WERI-Rb-1 (cell line): Measurements from ENCODE around the gene TTC8.

Experiments
- DNase-seq: peaks from one replicate; pipeline ENCODE4 v3.0.0-alpha.2; 2020
- H3K27ac ChIP-seq: fragments of 250-450 bp; sonication (Bioruptor Pico); 2 replicates; pipeline ENCODE4 v1.5.1; 2020; ENCODE audit warnings: mild to moderate bottlenecking, moderate library complexity
- H3K27me3 ChIP-seq: fragments of 250-450 bp; sonication (Bioruptor Pico); 2 replicates; pipeline ENCODE4 v1.5.1; 2021; ENCODE audit warnings: mild to moderate bottlenecking, low read depth, moderate library complexity; ENCODE audit not compliant: insufficient read depth, severe bottlenecking
- H3K36me3 ChIP-seq: fragments of 250-450 bp; sonication (Bioruptor Pico); 2 replicates; pipeline ENCODE4 v1.5.1; 2020; ENCODE audit warnings: mild to moderate bottlenecking, moderate library complexity
- H3K4me3 ChIP-seq: 2 replicates; pipeline ENCODE4 v1.5.1; 2011; ENCODE audit warnings: low read depth, mild to moderate bottlenecking, control low read depth, low read length
- H3K9me3 ChIP-seq: fragments of 250-450 bp; sonication (Bioruptor Pico); 2 replicates; pipeline ENCODE4 v1.5.1; 2021; ENCODE audit warnings: mild to moderate bottlenecking, moderate library complexity; ENCODE audit not compliant: severe bottlenecking
- TF ChIP-seq, protein P1 (sequence below): IDR thresholded peaks from 2 replicates; pipeline ENCODE4 v1.5.1; 2011; ENCODE audit warnings: low read depth, mild to moderate bottlenecking, control low read depth, inconsistent platforms, low read length

TTC8 gene

GRCh38 chr14:88799522-88799921 lies 24.9 kb upstream of the TTC8 start:
- H3K27me3 ChIP-seq: no peaks in the 10 kb centered on the region
- TF ChIP-seq, protein P1, sequence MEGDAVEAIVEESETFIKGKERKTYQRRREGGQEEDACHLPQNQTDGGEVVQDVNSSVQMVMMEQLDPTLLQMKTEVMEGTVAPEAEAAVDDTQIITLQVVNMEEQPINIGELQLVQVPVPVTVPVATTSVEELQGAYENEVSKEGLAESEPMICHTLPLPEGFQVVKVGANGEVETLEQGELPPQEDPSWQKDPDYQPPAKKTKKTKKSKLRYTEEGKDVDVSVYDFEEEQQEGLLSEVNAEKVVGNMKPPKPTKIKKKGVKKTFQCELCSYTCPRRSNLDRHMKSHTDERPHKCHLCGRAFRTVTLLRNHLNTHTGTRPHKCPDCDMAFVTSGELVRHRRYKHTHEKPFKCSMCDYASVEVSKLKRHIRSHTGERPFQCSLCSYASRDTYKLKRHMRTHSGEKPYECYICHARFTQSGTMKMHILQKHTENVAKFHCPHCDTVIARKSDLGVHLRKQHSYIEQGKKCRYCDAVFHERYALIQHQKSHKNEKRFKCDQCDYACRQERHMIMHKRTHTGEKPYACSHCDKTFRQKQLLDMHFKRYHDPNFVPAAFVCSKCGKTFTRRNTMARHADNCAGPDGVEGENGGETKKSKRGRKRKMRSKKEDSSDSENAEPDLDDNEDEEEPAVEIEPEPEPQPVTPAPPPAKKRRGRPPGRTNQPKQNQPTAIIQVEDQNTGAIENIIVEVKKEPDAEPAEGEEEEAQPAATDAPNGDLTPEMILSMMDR: no peak
- H3K9me3 ChIP-seq: peaks cover 3% of the 10 kb centered on the region
- no peak overlapping the region for H3K27ac ChIP-seq
- DNase-seq: no peak
- H3K36me3 ChIP-seq: no peaks in the 10 kb centered on the region
- no peak overlapping the region for H3K4me3 ChIP-seq

- H3K9me3 ChIP-seq: no peaks in the 10 kb centered on the region
- no peak overlapping the region for H3K4me3 ChIP-seq
- no peaks in the 10 kb centered on the region for H3K27me3 ChIP-seq
- TF ChIP-seq, protein P1: no peak
- DNase-seq: no peak
- H3K36me3 ChIP-seq: no peaks in the 10 kb centered on the region
- no peak overlapping the region for H3K27ac ChIP-seq
Measured at GRCh38 chr14:88802596-88802995, 21.9 kb upstream of the TTC8 start.

DNA sequence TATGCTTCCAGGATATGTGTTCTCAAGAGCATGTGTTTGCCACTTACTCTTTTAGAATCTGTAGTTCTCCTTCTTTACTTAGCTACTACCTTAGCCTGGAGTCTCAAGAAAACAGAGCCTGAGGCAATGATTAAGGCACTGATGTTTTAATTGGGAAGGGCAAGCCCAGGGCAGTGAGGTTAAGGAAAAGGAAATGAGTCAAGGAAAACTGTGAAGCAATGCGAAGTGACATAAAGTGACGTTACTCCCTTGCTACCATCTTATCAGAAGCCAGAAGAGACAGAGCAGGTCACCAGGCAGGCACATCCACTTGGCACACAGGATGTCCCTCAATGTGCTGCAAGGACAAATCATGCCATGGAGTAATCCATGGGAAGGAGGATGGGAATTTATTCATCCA lies 20.4 kb upstream of the TTC8 start:
- H3K27me3 ChIP-seq: no peaks in the 10 kb centered on the region
- H3K27ac ChIP-seq: no peak overlapping the region
- TF ChIP-seq, protein P1: no peak
- no peak overlapping the region for H3K4me3 ChIP-seq
- no peaks in the 10 kb centered on the region for H3K36me3 ChIP-seq
- no peaks in the 10 kb centered on the region for H3K9me3 ChIP-seq
- no peak for DNase-seq

DNA sequence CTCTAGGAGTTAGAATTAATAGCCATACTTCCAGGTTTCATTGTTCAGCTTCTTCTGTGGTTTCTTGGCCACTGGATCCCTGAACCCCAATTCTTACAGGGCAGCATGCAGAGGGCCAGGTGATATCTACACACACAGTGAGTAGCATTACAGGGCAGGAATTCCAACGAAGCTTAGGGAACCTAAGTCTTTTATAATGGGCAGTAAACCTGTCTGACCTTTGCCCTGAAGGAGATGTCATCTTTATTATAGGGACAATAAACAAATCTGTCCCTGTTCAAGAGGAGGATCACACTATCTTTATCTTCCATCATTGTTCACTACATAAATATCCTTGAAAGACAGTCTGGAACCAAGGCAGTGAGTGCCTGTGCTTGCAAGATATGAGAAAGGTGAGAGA lies 20.0 kb upstream of the TTC8 start:
- no peak for DNase-seq
- no peak overlapping the region for H3K27ac ChIP-seq
- H3K4me3 ChIP-seq: no peak overlapping the region
- H3K9me3 ChIP-seq: no peaks in the 10 kb centered on the region
- H3K36me3 ChIP-seq: no peaks in the 10 kb centered on the region
- TF ChIP-seq, protein P1: no peak
- H3K27me3 ChIP-seq: no peaks in the 10 kb centered on the region

- Histone ChIP-seq H3K4me3 (no peak overlapping the region), H3K9me3 (no peaks in the 10 kb centered on the region), H3K36me3 (no peaks in the 10 kb centered on the region), H3K27me3 (no peaks in the 10 kb centered on the region), H3K27ac (no peak overlapping the region)
- no peak for DNase-seq
- TF ChIP-seq, protein P1: no peak
Measured at GRCh38 chr14:88808359-88808758, 16.1 kb upstream of the TTC8 start.

GRCh38 chr14:88815980-88816379 lies 8.5 kb upstream of the TTC8 start:
- no peak overlapping the region for H3K27ac ChIP-seq
- H3K36me3 ChIP-seq: no peaks in the 10 kb centered on the region
- H3K9me3 ChIP-seq: no peaks in the 10 kb centered on the region
- H3K27me3 ChIP-seq: no peaks in the 10 kb centered on the region
- H3K4me3 ChIP-seq: no peak overlapping the region
- no peak for DNase-seq
- TF ChIP-seq, protein P1: no peak
